ENCODE measurements around the gene CAPN5. TPM values are rescaled to one million over a fixed set of nuclear protein-coding genes. Genes with fewer than 3 reads are reported as not detected.

The CAPN5 gene
- total and polyA plus RNA-seq, 2 of the 13 experiments (the other 11 are each of a cell fraction or from before 2014, with no cell fraction given): 0.27 to 1.2 TPM

DNA sequence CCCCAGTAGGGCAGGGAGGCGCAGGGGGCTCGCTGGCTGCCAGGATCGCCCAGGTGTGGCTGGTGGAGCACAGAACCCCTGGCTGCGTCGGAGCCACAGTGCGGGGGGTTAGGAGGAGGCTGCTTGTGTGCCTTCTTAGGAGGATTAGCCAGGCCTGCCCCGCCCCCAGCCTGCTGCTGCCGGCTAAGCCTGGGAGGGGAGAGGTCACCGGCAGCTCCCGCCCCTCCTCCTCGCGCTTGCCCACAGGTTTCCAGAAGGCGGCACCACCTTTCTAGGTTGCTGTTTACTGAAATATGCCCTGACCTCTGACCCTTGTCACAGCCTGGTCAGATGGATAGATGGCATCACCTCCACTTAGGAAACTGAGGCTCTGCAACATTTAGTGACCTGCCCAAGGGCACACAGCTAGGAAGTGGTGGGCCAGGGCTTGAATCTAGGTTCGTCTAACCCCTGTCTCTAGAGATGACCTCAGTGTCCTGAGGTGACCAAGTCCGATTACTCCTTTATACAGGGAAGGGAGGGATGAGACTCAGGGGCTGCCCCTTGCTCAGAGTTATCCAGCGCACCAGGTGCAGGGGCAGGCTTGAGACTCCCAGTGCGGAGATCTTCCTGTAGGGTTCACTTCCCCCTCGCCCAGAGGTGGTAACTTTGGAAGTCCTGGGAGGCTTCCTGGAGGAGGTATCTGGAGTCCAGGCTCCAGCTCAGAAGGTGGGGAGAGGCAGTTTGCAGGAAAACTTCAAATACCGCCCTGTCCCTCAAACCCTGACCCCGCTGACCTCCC, 105.3 kb downstream of the CAPN5 start (continued):
- TF ChIP-seq U2AF2 (IDR thresholded peaks at IDR 0.05; ENCODE audit: low read depth, low read length): no peak
- no peak for TF ChIP-seq BCL3 (CRISPR knock-in tag; IDR thresholded peaks at IDR 0.05)
- TF ChIP-seq ZNF10 (CRISPR knock-in tag; IDR thresholded peaks at IDR 0.05; ENCODE audit: borderline replicate concordance, low read depth): no peak
- TF ChIP-seq, protein P1, sequence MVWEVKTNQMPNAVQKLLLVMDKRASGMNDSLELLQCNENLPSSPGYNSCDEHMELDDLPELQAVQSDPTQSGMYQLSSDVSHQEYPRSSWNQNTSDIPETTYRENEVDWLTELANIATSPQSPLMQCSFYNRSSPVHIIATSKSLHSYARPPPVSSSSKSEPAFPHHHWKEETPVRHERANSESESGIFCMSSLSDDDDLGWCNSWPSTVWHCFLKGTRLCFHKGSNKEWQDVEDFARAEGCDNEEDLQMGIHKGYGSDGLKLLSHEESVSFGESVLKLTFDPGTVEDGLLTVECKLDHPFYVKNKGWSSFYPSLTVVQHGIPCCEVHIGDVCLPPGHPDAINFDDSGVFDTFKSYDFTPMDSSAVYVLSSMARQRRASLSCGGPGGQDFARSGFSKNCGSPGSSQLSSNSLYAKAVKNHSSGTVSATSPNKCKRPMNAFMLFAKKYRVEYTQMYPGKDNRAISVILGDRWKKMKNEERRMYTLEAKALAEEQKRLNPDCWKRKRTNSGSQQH (CRISPR knock-in tag; IDR thresholded peaks at IDR 0.05; ENCODE audit: low read depth): no peak
- no peak for TF ChIP-seq RFX1 (IDR thresholded peaks at IDR 0.05)
- TF ChIP-seq POGZ (CRISPR knock-in tag; IDR thresholded peaks at IDR 0.05): 0 out of 2 replicates have a peak, but pooled peaks have one; percentile 14
- TF ChIP-seq ZNF777 (CRISPR knock-in tag; IDR thresholded peaks at IDR 0.05): no peak
- no peak for TF ChIP-seq GATA4 (IDR thresholded peaks at IDR 0.05; ENCODE audit: borderline replicate concordance, low read depth)
- TF ChIP-seq TIGD3 (CRISPR knock-in tag; IDR thresholded peaks at IDR 0.05; ENCODE audit: borderline replicate concordance): 0 out of 2 replicates have a peak, but pooled peaks have one; percentile 38
- TF ChIP-seq FOSL2 (CRISPR knock-in tag; IDR thresholded peaks at IDR 0.05): peak; percentile 22; the same call in 1 of the 2 replicates
- 0 out of 2 replicates have a peak, but pooled peaks have one; percentile 49 for TF ChIP-seq EED (CRISPR knock-in tag; IDR thresholded peaks at IDR 0.05)
- TF ChIP-seq, protein P2, sequence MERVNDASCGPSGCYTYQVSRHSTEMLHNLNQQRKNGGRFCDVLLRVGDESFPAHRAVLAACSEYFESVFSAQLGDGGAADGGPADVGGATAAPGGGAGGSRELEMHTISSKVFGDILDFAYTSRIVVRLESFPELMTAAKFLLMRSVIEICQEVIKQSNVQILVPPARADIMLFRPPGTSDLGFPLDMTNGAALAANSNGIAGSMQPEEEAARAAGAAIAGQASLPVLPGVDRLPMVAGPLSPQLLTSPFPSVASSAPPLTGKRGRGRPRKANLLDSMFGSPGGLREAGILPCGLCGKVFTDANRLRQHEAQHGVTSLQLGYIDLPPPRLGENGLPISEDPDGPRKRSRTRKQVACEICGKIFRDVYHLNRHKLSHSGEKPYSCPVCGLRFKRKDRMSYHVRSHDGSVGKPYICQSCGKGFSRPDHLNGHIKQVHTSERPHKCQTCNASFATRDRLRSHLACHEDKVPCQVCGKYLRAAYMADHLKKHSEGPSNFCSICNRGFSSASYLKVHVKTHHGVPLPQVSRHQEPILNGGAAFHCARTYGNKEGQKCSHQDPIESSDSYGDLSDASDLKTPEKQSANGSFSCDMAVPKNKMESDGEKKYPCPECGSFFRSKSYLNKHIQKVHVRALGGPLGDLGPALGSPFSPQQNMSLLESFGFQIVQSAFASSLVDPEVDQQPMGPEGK (CRISPR knock-in tag; IDR thresholded peaks at IDR 0.05): peak; percentile 35; the same call in 1 of the 2 replicates
- TF ChIP-seq ELF1 (CRISPR knock-in tag; IDR thresholded peaks at IDR 0.05): no peak
- TF ChIP-seq CEBPG (CRISPR knock-in tag; IDR thresholded peaks at IDR 0.05): no peak
- TF ChIP-seq, protein P3, sequence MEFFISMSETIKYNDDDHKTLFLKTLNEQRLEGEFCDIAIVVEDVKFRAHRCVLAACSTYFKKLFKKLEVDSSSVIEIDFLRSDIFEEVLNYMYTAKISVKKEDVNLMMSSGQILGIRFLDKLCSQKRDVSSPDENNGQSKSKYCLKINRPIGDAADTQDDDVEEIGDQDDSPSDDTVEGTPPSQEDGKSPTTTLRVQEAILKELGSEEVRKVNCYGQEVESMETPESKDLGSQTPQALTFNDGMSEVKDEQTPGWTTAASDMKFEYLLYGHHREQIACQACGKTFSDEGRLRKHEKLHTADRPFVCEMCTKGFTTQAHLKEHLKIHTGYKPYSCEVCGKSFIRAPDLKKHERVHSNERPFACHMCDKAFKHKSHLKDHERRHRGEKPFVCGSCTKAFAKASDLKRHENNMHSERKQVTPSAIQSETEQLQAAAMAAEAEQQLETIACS (CRISPR knock-in tag; IDR thresholded peaks at IDR 0.05): no peak
- no peak for TF ChIP-seq ZNF264 (CRISPR knock-in tag; IDR thresholded peaks at IDR 0.05)
- TF ChIP-seq IRF2 (CRISPR knock-in tag; IDR thresholded peaks at IDR 0.05): peak; percentile 31; the same call in 1 of the 2 replicates
- no peak for TF ChIP-seq KAT2B (IDR thresholded peaks at IDR 0.05; ENCODE audit: borderline replicate concordance, low read depth, low read length)

Measured in HepG2 (cell line).